Common myeloid progenitor, CD34-positive (primary cell): Measurements from ENCODE around the gene CAPZA2.

Experiments
- CTCF ChIA-PET: fragments of 350-600 bp; sonication (Branson Sonifier 250); formaldehyde crosslinking; loops from one replicate; lab custom pipeline; 2021; ENCODE audit warnings: antibody characterized with exemption; lab: Charles Lee
- POLR2A ChIA-PET: fragments of 350-600 bp; sonication (Branson Sonifier 250); formaldehyde crosslinking; loops from one replicate; lab custom pipeline; 2021; ENCODE audit warnings: antibody characterized with exemption; lab: Charles Lee
- DNase-seq, 3 donors: peaks; one replicate each; pipeline versions ENCODE4 v3.0.0 to v3.0.0-alpha.2; 2013
- H3K27ac ChIP-seq, 2 experiments: 1 replicate in 1 of 2; 2 replicates in 1 of 2; pipeline ENCODE4 v1.7.0; 2013; ENCODE audit warnings: inconsistent platforms in 2 of 2, low read length in 2 of 2, mild to moderate bottlenecking in 2 of 2, low read depth in 1 of 2, moderate library complexity in 1 of 2; ENCODE audit not compliant: severe bottlenecking in 2 of 2, insufficient read depth in 1 of 2, poor library complexity in 1 of 2
- H3K27me3 ChIP-seq, 5 experiments: replicated peaks in 2 of 5; 1 replicate in 3 of 5; 2 replicates in 2 of 5; pipeline versions ENCODE4 v1.6.1 to v1.7.0; 2013; ENCODE audit warnings: low read length in 4 of 5, mild to moderate bottlenecking in 2 of 5, moderate library complexity in 2 of 5, inconsistent platforms in 1 of 5; ENCODE audit not compliant: insufficient read depth in 5 of 5, control insufficient read depth in 4 of 5
- H3K36me3 ChIP-seq, 4 experiments: 1 replicate in 2 of 4; 2 replicates in 2 of 4; pipeline versions ENCODE4 v1.6.1 to v1.7.0; 2013; ENCODE audit warnings: low read length in 3 of 4, control low read depth in 1 of 4, mild to moderate bottlenecking in 1 of 4; ENCODE audit not compliant: control insufficient read depth in 4 of 4, insufficient read depth in 4 of 4
- H3K4me1 ChIP-seq, 4 experiments: 1 replicate in 3 of 4; 2 replicates in 1 of 4; pipeline versions ENCODE4 v1.6.1 to v1.7.1; 2013; ENCODE audit warnings: low read length in 3 of 4, mild to moderate bottlenecking in 3 of 4, control low read depth in 1 of 4, inconsistent platforms in 1 of 4, moderate library complexity in 1 of 4; ENCODE audit not compliant: control insufficient read depth in 4 of 4, insufficient read depth in 4 of 4; ENCODE audit errors: control extremely low read depth in 1 of 4
- H3K4me3 ChIP-seq, 7 experiments: 1 replicate in 4 of 7; 2 replicates in 3 of 7; pipeline versions ENCODE4 v1.5.1 to v1.7.0; 2013; ENCODE audit warnings: mild to moderate bottlenecking in 7 of 7, low read length in 6 of 7, moderate library complexity in 6 of 7, inconsistent platforms in 2 of 7, low read depth in 2 of 7, control low read depth in 1 of 7; ENCODE audit not compliant: insufficient read depth in 4 of 7, control insufficient read depth in 1 of 7; ENCODE audit errors: extremely low read depth in 1 of 7
- H3K9me3 ChIP-seq, 5 experiments: 1 replicate in 4 of 5; 2 replicates in 1 of 5; pipeline versions ENCODE4 v1.6.1 to v1.7.1; 2013; ENCODE audit warnings: low read length in 4 of 5, mild to moderate bottlenecking in 2 of 5, inconsistent platforms in 1 of 5, low read depth in 1 of 5, moderate library complexity in 1 of 5; ENCODE audit not compliant: control insufficient read depth in 4 of 5, insufficient read depth in 2 of 5; ENCODE audit errors: control extremely low read depth in 1 of 5
- WGBS: methylation state at CpG from one replicate; pipeline ENCODE4 v1.1.5; 2013; ENCODE audit not compliant: insufficient coverage; 5-methylcytosine and 5-hydroxymethylcytosine counted together

Gene CAPZA2

GRCh38 chr7:116872026-116872425, 9.6 kb downstream of the CAPZA2 start:
- peak; percentile 41 to 53 (median 47) for DNase-seq
- H3K4me3 ChIP-seq, result peak overlapping the region in 4 of 7 experiments; percentile 17 to 62 (median 43)
- ChIA-PET POLR2A (no interaction called here), CTCF (interaction anchor here (2.5 kb wide), 1 partner anchor 11 kb away, joined by 11 read pairs; the partner anchor contains the start of gene CAPZA2)
- peaks cover 15 to 71% (median 38%) of the 10 kb centered on the region in 4 experiments for H3K4me1 ChIP-seq
- H3K9me3 ChIP-seq, result no peaks in the 10 kb centered on the region
- WGBS, result no CpG with 5 or more reads among the region's 1 CpG
- H3K27me3 ChIP-seq, result no peaks in the 10 kb centered on the region
- peak overlapping the region; percentile 82 to 88 for H3K27ac ChIP-seq
- H3K36me3 ChIP-seq, result peaks cover 0 to 20% (median 0%) of the 10 kb centered on the region in 4 experiments

GRCh38 chr7:116873619-116874018, 11.2 kb downstream of the CAPZA2 start:
- Histone ChIP-seq H3K4me1 (peaks cover 21 to 74% (median 36%) of the 10 kb centered on the region in 4 experiments), H3K9me3 (no peaks in the 10 kb centered on the region), H3K36me3 (peaks cover 0 to 23% (median 1%) of the 10 kb centered on the region in 4 experiments), H3K4me3 (no peak overlapping the region), H3K27me3 (no peaks in the 10 kb centered on the region), H3K27ac (no peak overlapping the region)
- POLR2A ChIA-PET, result no interaction called here
- CTCF ChIA-PET, result interaction anchor here (0.7 to 3.6 kb wide), 4 partner anchors 9 to 64 kb away, joined by 3 to 14 read pairs (median 4); no protein-coding TSS in a partner anchor
- no CpG with 5 or more reads among the region's 1 CpG for WGBS
- no peak for DNase-seq

DNA sequence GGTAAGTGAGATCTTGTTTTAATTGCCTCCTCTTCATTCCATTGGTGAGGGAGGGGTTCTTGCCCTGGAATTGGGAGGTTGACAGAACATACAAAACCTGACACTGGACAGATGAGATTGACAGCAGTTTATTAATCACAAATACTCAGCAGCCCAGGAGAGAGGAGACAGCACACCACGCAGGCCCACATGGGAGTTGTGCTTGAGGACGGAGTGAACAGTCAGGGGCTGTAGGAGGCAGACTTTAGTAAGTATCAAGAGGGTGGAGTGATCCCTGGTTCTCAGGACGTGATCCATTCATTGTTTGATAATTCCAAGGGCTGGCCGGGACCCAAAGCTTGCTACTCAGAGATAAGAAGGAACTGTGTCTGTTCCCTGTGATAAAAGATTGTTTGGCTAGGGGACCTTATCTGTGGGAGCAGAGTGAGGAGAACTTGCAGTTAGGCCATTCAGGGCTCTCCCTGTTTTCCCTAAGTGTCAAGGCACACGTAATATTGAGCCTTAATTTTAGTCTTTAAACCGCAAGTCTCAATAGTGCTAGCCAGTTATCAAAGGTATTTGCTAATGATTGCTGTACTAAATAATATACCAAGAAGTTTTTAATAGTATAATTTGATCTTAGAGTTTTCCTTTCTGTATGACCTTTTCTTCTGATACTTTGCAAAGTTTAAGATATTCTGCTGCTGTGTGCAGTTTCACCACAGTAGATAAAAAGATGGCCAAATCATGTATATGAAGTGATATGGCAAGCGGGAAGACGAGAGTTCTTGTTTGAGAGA, 14.5 kb downstream of the CAPZA2 start:
- peaks cover 0 to 23% (median 2%) of the 10 kb centered on the region in 4 experiments for H3K36me3 ChIP-seq
- ChIA-PET CTCF (interaction anchor here (1.1 kb wide), 1 partner anchor 11 kb away, joined by 3 read pairs; no protein-coding TSS in a partner anchor), POLR2A (interaction anchor here (0.6 kb wide), 1 partner anchor 881 kb away, joined by 3 read pairs; no protein-coding TSS in a partner anchor)
- peak; percentile 76 to 83 (median 77) for DNase-seq
- no peaks in the 10 kb centered on the region for H3K9me3 ChIP-seq
- peak overlapping the region in 1 of 7 experiments; percentile 19 for H3K4me3 ChIP-seq
- peak overlapping the region; percentile 46 to 67 for H3K27ac ChIP-seq
- H3K27me3 ChIP-seq, result no peaks in the 10 kb centered on the region
- H3K4me1 ChIP-seq, result peaks cover 11 to 49% (median 18%) of the 10 kb centered on the region in 4 experiments
- WGBS, result 35% methylated on average over 6 of the region's 8 CpGs

- no peak for DNase-seq
- CTCF ChIA-PET, result interaction anchor here (0.7 to 1.4 kb wide), 5 partner anchors 9 to 17 kb away, joined by 3 to 5 read pairs (median 3); no protein-coding TSS in a partner anchor
- WGBS, result 75% methylated on average over 3 of the region's 3 CpGs
- no peaks in the 10 kb centered on the region for H3K9me3 ChIP-seq
- H3K27ac ChIP-seq, result peak overlapping the region; percentile 46 to 67
- POLR2A ChIA-PET, result interaction anchor here (0.6 kb wide), 1 partner anchor 882 kb away, joined by 3 read pairs; no protein-coding TSS in a partner anchor
- H3K4me1 ChIP-seq, result peaks cover 11 to 42% (median 16%) of the 10 kb centered on the region in 4 experiments
- peaks cover 0 to 23% (median 2%) of the 10 kb centered on the region in 4 experiments for H3K36me3 ChIP-seq
- H3K27me3 ChIP-seq, result no peaks in the 10 kb centered on the region
- no peak overlapping the region for H3K4me3 ChIP-seq
These were observed 15.2 kb downstream of the CAPZA2 start for GRCh38 chr7:116877443-116878217.

DNA sequence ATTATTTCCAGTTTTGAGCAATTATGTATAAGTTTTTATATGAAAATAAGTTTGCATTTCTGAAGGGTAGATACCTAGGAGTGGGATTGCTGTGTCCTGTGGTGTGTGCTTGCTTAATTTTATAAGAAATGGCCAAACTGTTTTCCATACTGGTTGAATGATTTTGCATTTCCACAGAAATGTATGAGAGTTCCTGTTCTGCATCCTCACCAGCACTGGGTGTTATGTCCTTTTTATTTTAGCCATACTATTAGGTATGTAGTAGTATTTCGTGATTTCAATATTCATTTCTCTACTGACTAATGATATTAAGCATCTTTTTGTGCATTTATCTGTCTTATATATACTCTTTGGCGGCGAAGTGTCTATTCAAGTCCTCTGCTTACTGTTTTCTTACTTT, 22.3 kb downstream of the CAPZA2 start:
- Histone ChIP-seq H3K27ac (no peak overlapping the region), H3K4me1 (no peaks in the 10 kb centered on the region), H3K36me3 (peaks cover 8 to 20% (median 13%) of the 10 kb centered on the region in 4 experiments), H3K4me3 (no peak overlapping the region), H3K9me3 (peaks cover 0 to 9% (median 5%) of the 10 kb centered on the region in 5 experiments), H3K27me3 (no peaks in the 10 kb centered on the region)
- ChIA-PET POLR2A (no interaction called here), CTCF (interaction anchor here (1.0 to 1.1 kb wide), 2 partner anchors 14 to 20 kb away, joined by 3 read pairs; no protein-coding TSS in a partner anchor)
- DNase-seq, result no peak
- WGBS, result no CpG with 5 or more reads among the region's 3 CpGs

DNA sequence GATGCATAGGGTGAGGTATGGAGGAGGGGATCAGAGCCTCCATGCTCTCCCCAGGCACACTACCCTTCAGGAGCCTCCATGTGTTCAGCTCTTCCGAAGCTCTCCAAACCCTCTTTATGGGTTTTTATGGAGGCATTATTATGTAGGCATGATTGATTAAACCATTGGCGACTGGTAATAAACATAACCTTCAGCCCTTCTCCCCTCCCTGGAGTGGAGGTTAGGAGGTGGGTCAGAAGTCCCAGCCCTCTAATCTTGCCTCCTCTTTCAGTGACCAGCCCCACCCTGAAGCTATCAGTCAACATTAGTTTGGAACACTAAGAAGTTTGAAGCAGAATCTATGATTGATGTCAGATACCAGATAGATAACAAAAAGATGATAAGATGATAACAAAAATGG, 23.3 kb downstream of the CAPZA2 start:
- CTCF ChIA-PET, result interaction anchor here (0.6 to 1.4 kb wide), 7 partner anchors 8 to 23 kb away, joined by 3 to 6 read pairs (median 3); partner anchors contain the start of gene CAPZA2
- no peak overlapping the region for H3K27ac ChIP-seq
- DNase-seq, result no peak
- H3K9me3 ChIP-seq, result peaks cover 0 to 9% (median 5%) of the 10 kb centered on the region in 5 experiments
- no peaks in the 10 kb centered on the region for H3K27me3 ChIP-seq
- no CpG with 5 or more reads among the region's 2 CpGs for WGBS
- H3K4me3 ChIP-seq, result no peak overlapping the region
- POLR2A ChIA-PET, result interaction anchor here (0.6 kb wide), 1 partner anchor 1490 kb away, joined by 4 read pairs; no protein-coding TSS in a partner anchor
- H3K4me1 ChIP-seq, result no peaks in the 10 kb centered on the region
- peaks cover 9 to 24% (median 14%) of the 10 kb centered on the region in 4 experiments for H3K36me3 ChIP-seq
